SK-N-SH (cell line): Measurements from ENCODE around the gene MARCHF11. TPM values are rescaled to one million over a fixed set of nuclear protein-coding genes. Genes with fewer than 3 reads are reported as not detected.

Source experiments
- CTCF ChIA-PET: fragments of 300-600, 350-600 bp; formaldehyde crosslinking; extraction: SDS; loops from one replicate; lab custom pipeline; 2021; lab: Yijun Ruan, JAX
- POLR2A ChIA-PET: fragments of 350-600 bp; sonication (Branson Sonifier 250); formaldehyde crosslinking; extraction: SDS; loops from one replicate; lab custom pipeline; 2020; ENCODE audit warnings: antibody characterized with exemption, inconsistent platforms; lab: Yijun Ruan, JAX
- DNase-seq: peaks from one replicate; pipeline ENCODE4 v3.0.0; 2012
- H2AFZ ChIP-seq: fragments of 200-600 bp; sonication (generic); 2 replicates; pipeline ENCODE4 v1.8.1; 2016; ENCODE audit warnings: antibody characterized with exemption, mild to moderate bottlenecking, low read depth
- H3F3A ChIP-seq: fragments of 200-600 bp; sonication (generic); replicated peaks from 2 replicates; pipeline ENCODE3; 2016; ENCODE audit warnings: antibody characterized with exemption, mild to moderate bottlenecking; ENCODE audit not compliant: insufficient read depth
- H3K27ac ChIP-seq, 2 experiments: fragments of 200-500 bp in 1 of 2; fragments of 200-600 bp in 1 of 2; sonication (Bioruptor generic) in 1 of 2; sonication (generic), shearing (Covaris generic) in 1 of 2; 2 replicates each; pipeline versions ENCODE4 v1.5.1 to v1.6.1; 2014 to 2016; ENCODE audit warnings: low read depth in 2 of 2, inconsistent platforms in 1 of 2, low read length in 1 of 2, mild to moderate bottlenecking in 1 of 2, mixed read lengths in 1 of 2
- H3K27me3 ChIP-seq: fragments of 200-600 bp; sonication (generic), shearing (Covaris generic); 2 replicates; pipeline ENCODE4 v1.6.1; 2016; ENCODE audit warnings: mixed run types; ENCODE audit not compliant: insufficient read depth
- H3K36me3 ChIP-seq, 2 experiments: fragments of 200-500 bp in 1 of 2; fragments of 200-600 bp in 1 of 2; sonication (Bioruptor generic) in 1 of 2; sonication (generic) in 1 of 2; replicated peaks in 1 of 2; 2 replicates each; pipeline versions ENCODE3 to v1.5.1; 2014 to 2016; ENCODE audit warnings: low read length in 1 of 2, mild to moderate bottlenecking in 1 of 2; ENCODE audit not compliant: insufficient read depth in 2 of 2, control insufficient read depth in 1 of 2
- H3K4me1 ChIP-seq, 2 experiments: fragments of 200-500 bp in 1 of 2; fragments of 200-600 bp in 1 of 2; sonication (Bioruptor generic) in 1 of 2; sonication (generic), shearing (Covaris generic) in 1 of 2; 2 replicates each; pipeline versions ENCODE4 v1.5.1 to v1.6.1; 2014 to 2016; ENCODE audit warnings: low read depth in 1 of 2, low read length in 1 of 2, mixed run types in 1 of 2; ENCODE audit not compliant: insufficient read depth in 2 of 2, control insufficient read depth in 1 of 2
- H3K4me2 ChIP-seq: fragments of 200-600 bp; sonication (generic), shearing (Covaris generic); 2 replicates; pipeline ENCODE4 v1.6.1; 2017; ENCODE audit warnings: mixed run types
- H3K4me3 ChIP-seq, 2 experiments: fragments of 200-500 bp in 1 of 2; fragments of 200-600 bp in 1 of 2; sonication (Bioruptor generic) in 1 of 2; sonication (generic), shearing (Covaris generic) in 1 of 2; 2 replicates each; pipeline versions ENCODE4 v1.5.1 to v1.8.1; 2014 to 2016; ENCODE audit warnings: low read depth in 2 of 2, inconsistent platforms in 1 of 2, low read length in 1 of 2, mild to moderate bottlenecking in 1 of 2, mixed read lengths in 1 of 2, moderate library complexity in 1 of 2
- H3K79me2 ChIP-seq: fragments of 200-600 bp; sonication (generic); 2 replicates; pipeline ENCODE4 v1.8.1; 2017; ENCODE audit warnings: mild to moderate bottlenecking; ENCODE audit not compliant: insufficient read depth
- H3K9ac ChIP-seq: fragments of 200-600 bp; sonication (generic); 2 replicates; pipeline ENCODE4 v1.6.1; 2017; ENCODE audit warnings: mixed run types
- H3K9me2 ChIP-seq: fragments of 200-600 bp; sonication (generic); 2 replicates; pipeline ENCODE4 v1.6.1; 2017; ENCODE audit warnings: mixed run types
- H3K9me3 ChIP-seq: fragments of 200-600 bp; sonication (generic); 2 replicates; pipeline ENCODE4 v1.6.1; 2017; ENCODE audit warnings: mixed run types, mild to moderate bottlenecking, moderate library complexity
- H4K20me1 ChIP-seq: fragments of 200-600 bp; sonication (generic); 2 replicates; pipeline ENCODE4 v1.6.1; 2017; ENCODE audit warnings: mild to moderate bottlenecking, mixed run types; ENCODE audit not compliant: insufficient read depth
- EP300 ChIP-seq, 2 experiments: IDR thresholded peaks; 2 replicates each; pipeline versions ENCODE4 v1.4.0 to v1.6.1; 2012; ENCODE audit warnings: borderline replicate concordance in 1 of 2, low read depth in 1 of 2, low read length in 1 of 2
- FOXM1 ChIP-seq: IDR thresholded peaks from 2 replicates; pipeline ENCODE4 v1.4.0; 2012; ENCODE audit warnings: low read depth, mild to moderate bottlenecking
- GABPA ChIP-seq: IDR thresholded peaks from 2 replicates; pipeline ENCODE4 v1.4.0; 2012; ENCODE audit warnings: low read depth, mild to moderate bottlenecking
- MXI1 ChIP-seq: IDR thresholded peaks from 2 replicates; pipeline ENCODE4 v1.6.1; 2012; ENCODE audit warnings: mild to moderate bottlenecking, low read depth, low read length, improper control_type of control experiment
- NFIC ChIP-seq: IDR thresholded peaks from 2 replicates; pipeline ENCODE4 v1.4.0; 2012; ENCODE audit warnings: borderline replicate concordance
- NRF1 ChIP-seq: IDR thresholded peaks from 2 replicates; pipeline ENCODE4 v1.6.1; 2012; ENCODE audit warnings: low read depth, mild to moderate bottlenecking, low read length
- POLR2AphosphoS5 ChIP-seq: IDR thresholded peaks from 2 replicates; pipeline ENCODE4 v1.6.1; 2012; ENCODE audit warnings: low read depth, low read length
- RCOR1 ChIP-seq: fragments of 150-350 bp; IDR thresholded peaks from 2 replicates; pipeline ENCODE4 v1.6.1; 2017; ENCODE audit warnings: antibody characterized with exemption, low read length
- SMC3 ChIP-seq: IDR thresholded peaks from 2 replicates; pipeline ENCODE4 v1.6.1; 2012; ENCODE audit warnings: low read depth, low read length, improper control_type of control experiment
- TAF1 ChIP-seq: IDR thresholded peaks from 2 replicates; pipeline ENCODE4 v1.6.1; 2012; ENCODE audit warnings: low read depth, mild to moderate bottlenecking, low read length, moderate library complexity, borderline replicate concordance
- WGBS: methylation state at CpG from one replicate; pipeline ENCODE4 v1.1.6; 2017; ENCODE audit warnings: low lambda C conversion rate; 5-methylcytosine and 5-hydroxymethylcytosine counted together
- polyA plus RNA-seq, 3 experiments: library from polyadenylated mRNA; depleted of rRNA; stranded (reverse); fragments of >200 nt; gene quantifications; 2 replicates each; pipeline ENCODE4 v1.2.3, GENCODE V29; 2012
- TF ChIP-seq, protein P1 (sequence below): IDR thresholded peaks from 2 replicates; pipeline ENCODE4 v1.4.0; 2012; ENCODE audit warnings: low read depth
- TF ChIP-seq, protein P2 (sequence below): IDR thresholded peaks from 2 replicates; pipeline ENCODE4 v1.4.0; 2012; ENCODE audit warnings: low read depth, borderline replicate concordance
- TF ChIP-seq, protein P3 (sequence below): fragments of 150-350 bp; IDR thresholded peaks from 2 replicates; pipeline ENCODE4 v1.6.1; 2016; ENCODE audit warnings: mild to moderate bottlenecking, low read depth, low read length
- TF ChIP-seq, protein P4 (sequence below): fragments of 200-600 bp; sonication (generic); IDR thresholded peaks from 2 replicates; pipeline ENCODE4 v1.6.1; 2017; ENCODE audit warnings: antibody characterized with exemption, mild to moderate bottlenecking, moderate library complexity
- TF ChIP-seq, protein P5 (sequence below): IDR thresholded peaks from 2 replicates; pipeline ENCODE4 v1.4.0; 2012; ENCODE audit warnings: low read depth, borderline replicate concordance

Gene MARCHF11
- polyA plus RNA-seq, 1 of the 3 experiments (the other 2 are of a cell fraction): 1.7 TPM

DNA sequence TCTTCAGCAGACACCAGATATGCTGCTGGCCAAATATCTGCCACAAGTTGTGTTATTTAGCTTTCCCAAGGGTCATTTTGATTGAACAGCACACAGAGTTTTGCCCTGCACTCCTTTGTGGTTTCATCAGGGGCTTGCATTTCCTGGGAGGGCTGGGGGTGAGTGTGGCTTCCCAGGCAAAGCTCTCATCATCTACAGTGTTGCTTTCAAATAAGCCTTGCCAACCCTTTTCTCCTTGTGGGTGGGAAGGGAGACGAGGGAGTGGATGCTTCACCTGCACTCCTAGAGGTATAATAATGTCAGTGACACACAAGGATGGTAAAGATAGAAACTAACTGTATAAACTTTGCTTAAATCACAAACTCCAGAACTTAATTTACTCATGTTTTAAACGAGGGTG, 107.0 kb downstream of the MARCHF11 start:
- WGBS: 4% methylated on average over 2 of the region's 2 CpGs
- Histone ChIP-seq H3K27me3 (no peaks in the 10 kb centered on the region), H3K9me3 (no peaks in the 10 kb centered on the region), H3K4me2 (no peak overlapping the region), H3K9ac (no peak overlapping the region), H3K9me2 (no peaks in the 10 kb centered on the region), H3K79me2 (no peaks in the 10 kb centered on the region), H3F3A (no peaks in the 10 kb centered on the region), H2AFZ (no peak overlapping the region), H4K20me1 (no peaks in the 10 kb centered on the region), H3K4me3 (no peak overlapping the region), H3K4me1 (peaks cover 0 to 8% of the 10 kb centered on the region in 2 experiments; a peak in 2 of 4 replicates), H3K27ac (no peak overlapping the region), H3K36me3 (no peaks in the 10 kb centered on the region)
- POLR2A ChIA-PET: no interaction called here
- TF ChIP-seq, protein P1, sequence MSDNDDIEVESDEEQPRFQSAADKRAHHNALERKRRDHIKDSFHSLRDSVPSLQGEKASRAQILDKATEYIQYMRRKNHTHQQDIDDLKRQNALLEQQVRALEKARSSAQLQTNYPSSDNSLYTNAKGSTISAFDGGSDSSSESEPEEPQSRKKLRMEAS: no peak
- TF ChIP-seq, protein P2, sequence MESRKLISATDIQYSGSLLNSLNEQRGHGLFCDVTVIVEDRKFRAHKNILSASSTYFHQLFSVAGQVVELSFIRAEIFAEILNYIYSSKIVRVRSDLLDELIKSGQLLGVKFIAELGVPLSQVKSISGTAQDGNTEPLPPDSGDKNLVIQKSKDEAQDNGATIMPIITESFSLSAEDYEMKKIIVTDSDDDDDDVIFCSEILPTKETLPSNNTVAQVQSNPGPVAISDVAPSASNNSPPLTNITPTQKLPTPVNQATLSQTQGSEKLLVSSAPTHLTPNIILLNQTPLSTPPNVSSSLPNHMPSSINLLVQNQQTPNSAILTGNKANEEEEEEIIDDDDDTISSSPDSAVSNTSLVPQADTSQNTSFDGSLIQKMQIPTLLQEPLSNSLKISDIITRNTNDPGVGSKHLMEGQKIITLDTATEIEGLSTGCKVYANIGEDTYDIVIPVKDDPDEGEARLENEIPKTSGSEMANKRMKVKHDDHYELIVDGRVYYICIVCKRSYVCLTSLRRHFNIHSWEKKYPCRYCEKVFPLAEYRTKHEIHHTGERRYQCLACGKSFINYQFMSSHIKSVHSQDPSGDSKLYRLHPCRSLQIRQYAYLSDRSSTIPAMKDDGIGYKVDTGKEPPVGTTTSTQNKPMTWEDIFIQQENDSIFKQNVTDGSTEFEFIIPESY: no peak
- TF ChIP-seq, protein P3, sequence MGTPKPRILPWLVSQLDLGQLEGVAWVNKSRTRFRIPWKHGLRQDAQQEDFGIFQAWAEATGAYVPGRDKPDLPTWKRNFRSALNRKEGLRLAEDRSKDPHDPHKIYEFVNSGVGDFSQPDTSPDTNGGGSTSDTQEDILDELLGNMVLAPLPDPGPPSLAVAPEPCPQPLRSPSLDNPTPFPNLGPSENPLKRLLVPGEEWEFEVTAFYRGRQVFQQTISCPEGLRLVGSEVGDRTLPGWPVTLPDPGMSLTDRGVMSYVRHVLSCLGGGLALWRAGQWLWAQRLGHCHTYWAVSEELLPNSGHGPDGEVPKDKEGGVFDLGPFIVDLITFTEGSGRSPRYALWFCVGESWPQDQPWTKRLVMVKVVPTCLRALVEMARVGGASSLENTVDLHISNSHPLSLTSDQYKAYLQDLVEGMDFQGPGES: no peak
- TF ChIP-seq EP300 (IDR thresholded peaks at IDR 0.05; ENCODE audit: borderline replicate concordance in 1 of 2, low read depth in 1 of 2, low read length in 1 of 2): no peak
- no peak for TF ChIP-seq SMC3
- no peak for TF ChIP-seq RCOR1
- TF ChIP-seq MXI1: no peak
- TF ChIP-seq, protein P4, sequence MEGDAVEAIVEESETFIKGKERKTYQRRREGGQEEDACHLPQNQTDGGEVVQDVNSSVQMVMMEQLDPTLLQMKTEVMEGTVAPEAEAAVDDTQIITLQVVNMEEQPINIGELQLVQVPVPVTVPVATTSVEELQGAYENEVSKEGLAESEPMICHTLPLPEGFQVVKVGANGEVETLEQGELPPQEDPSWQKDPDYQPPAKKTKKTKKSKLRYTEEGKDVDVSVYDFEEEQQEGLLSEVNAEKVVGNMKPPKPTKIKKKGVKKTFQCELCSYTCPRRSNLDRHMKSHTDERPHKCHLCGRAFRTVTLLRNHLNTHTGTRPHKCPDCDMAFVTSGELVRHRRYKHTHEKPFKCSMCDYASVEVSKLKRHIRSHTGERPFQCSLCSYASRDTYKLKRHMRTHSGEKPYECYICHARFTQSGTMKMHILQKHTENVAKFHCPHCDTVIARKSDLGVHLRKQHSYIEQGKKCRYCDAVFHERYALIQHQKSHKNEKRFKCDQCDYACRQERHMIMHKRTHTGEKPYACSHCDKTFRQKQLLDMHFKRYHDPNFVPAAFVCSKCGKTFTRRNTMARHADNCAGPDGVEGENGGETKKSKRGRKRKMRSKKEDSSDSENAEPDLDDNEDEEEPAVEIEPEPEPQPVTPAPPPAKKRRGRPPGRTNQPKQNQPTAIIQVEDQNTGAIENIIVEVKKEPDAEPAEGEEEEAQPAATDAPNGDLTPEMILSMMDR: no peak
- no peak for TF ChIP-seq NFIC
- TF ChIP-seq TAF1: no peak
- TF ChIP-seq NRF1: no peak
- TF ChIP-seq, protein P5, sequence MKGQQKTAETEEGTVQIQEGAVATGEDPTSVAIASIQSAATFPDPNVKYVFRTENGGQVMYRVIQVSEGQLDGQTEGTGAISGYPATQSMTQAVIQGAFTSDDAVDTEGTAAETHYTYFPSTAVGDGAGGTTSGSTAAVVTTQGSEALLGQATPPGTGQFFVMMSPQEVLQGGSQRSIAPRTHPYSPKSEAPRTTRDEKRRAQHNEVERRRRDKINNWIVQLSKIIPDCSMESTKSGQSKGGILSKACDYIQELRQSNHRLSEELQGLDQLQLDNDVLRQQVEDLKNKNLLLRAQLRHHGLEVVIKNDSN: no peak
- no peak for TF ChIP-seq GABPA
- TF ChIP-seq FOXM1: no peak
- no peak for TF ChIP-seq POLR2AphosphoS5
- CTCF ChIA-PET: no interaction called here
- no peak for DNase-seq
